Hepatocyte (in vitro differentiated cells): ENCODE measurements around the gene METTL2B.
"Not testable (repeated sequence)": the region's sequence is repeated elsewhere in the genome, so short reads cannot be mapped to it uniquely, and the experiment has no call there.

Source experiments
- CTCF ChIP-seq: fragments of 200-600 bp; sonication (generic); IDR thresholded peaks from 2 replicates; pipeline ENCODE4 v1.5.1; 2016; ENCODE audit warnings: antibody characterized with exemption, mild to moderate bottlenecking; ENCODE audit not compliant: poor library complexity
- EZH2 ChIP-seq: fragments of 200-600 bp; sonication (generic); IDR thresholded peaks from 2 replicates; pipeline ENCODE4 v1.6.1; 2016; ENCODE audit warnings: antibody characterized with exemption, mild to moderate bottlenecking, borderline replicate concordance
- EZH2phosphoT487 ChIP-seq: fragments of 200-600 bp; sonication (generic); IDR thresholded peaks from one replicate; pipeline ENCODE4 v1.6.1; 2018; ENCODE audit warnings: antibody characterized with exemption, mild to moderate bottlenecking, low read depth, moderate library complexity; ENCODE audit not compliant: unreplicated experiment, severe bottlenecking

GRCh38 chr7:128517023-128517422, 40.5 kb downstream of the METTL2B start:
- TF ChIP-seq CTCF, EZH2phosphoT487, EZH2: not testable (repeated sequence)
